Erythroblast (primary cell): ENCODE results near the gene NTN3.

ENCODE experiments used
- GATA1 ChIP-seq: IDR thresholded peaks from 2 replicates; pipeline ENCODE4 v1.6.1; 2011; ENCODE audit warnings: low read depth, mild to moderate bottlenecking, control low read depth, low read length, moderate library complexity
- POLR2A ChIP-seq: IDR thresholded peaks from 2 replicates; pipeline ENCODE4 v1.6.1; 2011; ENCODE audit warnings: mild to moderate bottlenecking, low read length

DNA sequence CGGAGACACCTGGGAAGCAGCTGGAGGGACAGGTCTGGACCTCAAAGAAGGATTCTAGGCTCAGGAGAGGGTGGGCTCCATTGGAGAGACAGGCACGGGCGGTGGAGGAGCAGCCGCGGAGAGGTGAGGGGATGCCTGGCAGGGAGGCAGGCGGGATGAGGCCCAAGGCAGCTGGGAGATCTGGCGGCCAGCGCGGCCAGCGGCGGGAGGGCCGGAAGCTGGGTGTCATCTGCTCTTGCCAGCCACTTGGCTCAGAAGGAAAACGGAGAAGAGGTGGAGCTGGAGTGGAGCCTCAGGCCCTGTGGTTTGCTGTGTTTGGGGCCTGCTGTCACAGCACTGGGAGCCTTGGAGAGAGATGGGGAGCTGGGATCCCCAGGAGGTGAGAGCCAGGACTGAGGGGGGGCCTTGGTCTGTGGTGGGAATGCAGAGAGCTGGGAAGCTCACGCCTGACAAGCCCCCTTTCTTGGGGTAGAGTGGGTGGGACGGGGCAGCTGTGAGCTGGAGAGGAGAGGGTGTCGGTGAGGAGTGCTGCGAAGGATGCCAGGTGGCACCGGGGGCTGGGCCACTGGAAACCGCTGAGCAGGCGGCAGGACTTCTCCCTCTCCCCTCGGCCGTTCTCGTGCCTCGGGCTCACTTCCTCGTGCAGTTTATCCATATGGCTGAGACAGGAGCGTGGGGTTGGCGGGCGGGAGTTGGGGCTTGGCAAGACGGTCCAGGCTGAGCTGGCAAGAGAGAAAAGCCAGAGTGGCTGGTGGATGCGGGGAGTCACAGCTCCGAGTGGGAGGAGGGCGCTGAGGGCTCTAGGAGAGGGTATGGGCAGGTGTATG is 11.8 kb downstream of the NTN3 start:
- no peak for TF ChIP-seq POLR2A
- TF ChIP-seq GATA1: no peak
